IMR-90 (cell line): ENCODE data around the gene TDRD5. TPM values are rescaled to one million over a fixed set of nuclear protein-coding genes. Genes with fewer than 3 reads are reported as not detected.

Experiments
- ATAC-seq: fragments of 200-7000 bp; cut with Tn5 transposase; 2 replicates; pipeline ENCODE4 v1.9.1; 2020; ENCODE audit warnings: low read depth, mild to moderate bottlenecking, moderate library complexity
- BruUV-seq: library from RNA; stranded (reverse); fragments of 400-500 nt; replicated peaks from 2 replicates; lab custom pipeline; 2021; lab: Mats Ljungman, UMichigan
- CTCF ChIA-PET: fragments of 300-600 bp; formaldehyde crosslinking; extraction: SDS; loops from one replicate; lab custom pipeline; 2021; ENCODE audit warnings: antibody characterized with exemption; lab: Yijun Ruan, JAX
- POLR2A ChIA-PET: fragments of 300-600 bp; sonication (Branson Sonifier 250); formaldehyde crosslinking; loops from one replicate; lab custom pipeline; 2022; ENCODE audit warnings: antibody characterized with exemption; ENCODE audit not compliant: unreplicated experiment; lab: Charles Lee
- DNase-seq: peaks from one replicate; pipeline ENCODE4 v3.0.0; 2013
- H2AFZ ChIP-seq: replicated peaks from 2 replicates; pipeline ENCODE3; 2013; ENCODE audit warnings: low read length, mild to moderate bottlenecking; ENCODE audit not compliant: poor library complexity
- H2AK5ac ChIP-seq: 2 replicates; pipeline ENCODE4 v1.6.1; 2013; ENCODE audit warnings: low read depth, low read length, inconsistent platforms
- H2AK9ac ChIP-seq: replicated peaks from 2 replicates; pipeline ENCODE3; 2013; ENCODE audit warnings: mild to moderate bottlenecking, low read depth, low read length, moderate library complexity; ENCODE audit not compliant: poor library complexity
- H2BK120ac ChIP-seq: 2 replicates; pipeline ENCODE4 v1.6.1; 2013; ENCODE audit warnings: low read depth, low read length, inconsistent platforms
- H2BK15ac ChIP-seq: 3 replicates; pipeline ENCODE4 v1.6.1; 2013; ENCODE audit warnings: low read depth, low read length, inconsistent platforms
- H2BK20ac ChIP-seq: 2 replicates; pipeline ENCODE4 v1.6.1; 2013; ENCODE audit warnings: low read depth, mild to moderate bottlenecking, inconsistent platforms, low read length, moderate library complexity
- H2BK5ac ChIP-seq: 2 replicates; pipeline ENCODE4 v1.6.1; 2013; ENCODE audit warnings: mild to moderate bottlenecking, low read depth, low read length, inconsistent platforms; ENCODE audit not compliant: poor library complexity, severe bottlenecking
- H3K14ac ChIP-seq: replicated peaks from 2 replicates; pipeline ENCODE4 v1.6.1; 2013; ENCODE audit warnings: low read depth, low read length, inconsistent platforms
- H3K18ac ChIP-seq: 2 replicates; pipeline ENCODE4 v1.6.1; 2013; ENCODE audit warnings: low read depth, low read length, control low read depth
- H3K23ac ChIP-seq: 2 replicates; pipeline ENCODE4 v1.6.1; 2013; ENCODE audit warnings: low read depth, low read length, inconsistent platforms
- H3K27ac ChIP-seq: 2 replicates; pipeline ENCODE4 v1.5.1; 2013; ENCODE audit warnings: mild to moderate bottlenecking, control low read depth, low read length; ENCODE audit not compliant: insufficient read depth
- H3K27me3 ChIP-seq: 2 replicates; pipeline ENCODE4 v1.6.1; 2013; ENCODE audit warnings: low read length; ENCODE audit not compliant: control insufficient read depth, insufficient read depth
- H3K36me3 ChIP-seq: 2 replicates; pipeline ENCODE4 v1.6.1; 2013; ENCODE audit warnings: low read length, mixed read lengths; ENCODE audit not compliant: control insufficient read depth, insufficient read depth
- H3K4ac ChIP-seq: 2 replicates; pipeline ENCODE4 v1.6.1; 2013; ENCODE audit warnings: low read depth, low read length, inconsistent platforms
- H3K4me1 ChIP-seq: 2 replicates; pipeline ENCODE4 v1.6.1; 2013; ENCODE audit warnings: low read length, mixed read lengths; ENCODE audit not compliant: control insufficient read depth, insufficient read depth
- H3K4me2 ChIP-seq: 2 replicates; pipeline ENCODE4 v1.6.1; 2013; ENCODE audit warnings: low read depth, mild to moderate bottlenecking, control low read depth, low read length, moderate library complexity
- H3K4me3 ChIP-seq: 2 replicates; pipeline ENCODE4 v1.5.1; 2013; ENCODE audit warnings: low read depth, mild to moderate bottlenecking, control low read depth, low read length, moderate library complexity; ENCODE audit not compliant: insufficient read depth
- H3K56ac ChIP-seq: 2 replicates; pipeline ENCODE4 v1.6.1; 2013; ENCODE audit warnings: low read length, inconsistent platforms; ENCODE audit not compliant: insufficient read depth; ENCODE audit errors: extremely low read depth
- H3K79me1 ChIP-seq, 2 experiments: 2 replicates each; pipeline ENCODE4 v1.6.1; 2013; ENCODE audit warnings: low read length in 2 of 2, inconsistent platforms in 1 of 2, low read depth in 1 of 2
- H3K9ac ChIP-seq: 2 replicates; pipeline ENCODE4 v1.6.1; 2013; ENCODE audit warnings: low read depth, low read length, control low read depth
- H3K9me1 ChIP-seq: 2 replicates; pipeline ENCODE4 v1.6.1; 2013; ENCODE audit warnings: low read length, inconsistent platforms; ENCODE audit not compliant: insufficient read depth
- H3K9me3 ChIP-seq: 2 replicates; pipeline ENCODE4 v1.6.1; 2013; ENCODE audit warnings: low read length; ENCODE audit not compliant: control insufficient read depth, insufficient read depth
- H4K20me1 ChIP-seq: 2 replicates; pipeline ENCODE4 v1.6.1; 2013; ENCODE audit warnings: low read length, inconsistent platforms; ENCODE audit not compliant: insufficient read depth
- H4K5ac ChIP-seq: 2 replicates; pipeline ENCODE4 v1.6.1; 2013; ENCODE audit warnings: mild to moderate bottlenecking, low read depth, low read length, control low read depth
- H4K8ac ChIP-seq, 2 experiments: 2 replicates each; pipeline ENCODE4 v1.6.1; 2013; ENCODE audit warnings: low read depth in 2 of 2, low read length in 2 of 2, control low read depth in 1 of 2, inconsistent platforms in 1 of 2
- H4K91ac ChIP-seq: 2 replicates; pipeline ENCODE4 v1.6.1; 2013; ENCODE audit warnings: low read depth, low read length, inconsistent platforms; ENCODE audit not compliant: insufficient read depth
- BHLHE40 ChIP-seq: fragments of 150-350 bp; IDR thresholded peaks from 2 replicates; pipeline ENCODE4 v1.6.1; 2016; ENCODE audit warnings: mild to moderate bottlenecking, low read depth, low read length
- CEBPB ChIP-seq: IDR thresholded peaks from 2 replicates; pipeline ENCODE4 v1.6.1; 2012; ENCODE audit warnings: low read depth, low read length, improper control_type of control experiment
- CHD1 ChIP-seq: IDR thresholded peaks from 2 replicates; pipeline ENCODE4 v1.6.1; 2012; ENCODE audit warnings: low read depth, low read length, improper control_type of control experiment
- FOS ChIP-seq: fragments of 150-350 bp; IDR thresholded peaks from 2 replicates; pipeline ENCODE4 v1.6.1; 2016; ENCODE audit warnings: low read depth, low read length
- MAFK ChIP-seq: IDR thresholded peaks from 2 replicates; pipeline ENCODE4 v1.6.1; 2012; ENCODE audit warnings: low read depth, low read length, improper control_type of control experiment
- MAZ ChIP-seq: IDR thresholded peaks from 2 replicates; pipeline ENCODE4 v1.6.1; 2012; ENCODE audit warnings: low read depth, mild to moderate bottlenecking, low read length, improper control_type of control experiment, moderate library complexity, borderline replicate concordance
- MXI1 ChIP-seq: IDR thresholded peaks from 2 replicates; pipeline ENCODE4 v1.6.1; 2012; ENCODE audit warnings: low read depth, mild to moderate bottlenecking, low read length, moderate library complexity, borderline replicate concordance
- NFE2L2 ChIP-seq: fragments of 150-350 bp; IDR thresholded peaks from 2 replicates; pipeline ENCODE4 v1.6.1; 2016; ENCODE audit warnings: low read depth, mild to moderate bottlenecking, low read length
- POLR2A ChIP-seq: IDR thresholded peaks from 2 replicates; pipeline ENCODE4 v1.6.1; 2012; ENCODE audit warnings: mild to moderate bottlenecking, low read depth, low read length
- RAD21 ChIP-seq: IDR thresholded peaks from 2 replicates; pipeline ENCODE4 v1.6.1; 2012; ENCODE audit warnings: low read length, improper control_type of control experiment
- RCOR1 ChIP-seq: IDR thresholded peaks from 2 replicates; pipeline ENCODE4 v1.6.1; 2012; ENCODE audit warnings: mild to moderate bottlenecking, low read length, improper control_type of control experiment; ENCODE audit not compliant: insufficient replicate concordance
- RFX5 ChIP-seq: IDR thresholded peaks from 2 replicates; pipeline ENCODE4 v1.8.0; 2012; ENCODE audit warnings: low read depth, mild to moderate bottlenecking, low read length, moderate library complexity
- SMC3 ChIP-seq: fragments of 150-350 bp; IDR thresholded peaks from 2 replicates; pipeline ENCODE4 v1.6.1; 2016; ENCODE audit warnings: low read depth, mild to moderate bottlenecking, antibody characterized with exemption, low read length, moderate library complexity
- WGBS, 2 experiments: methylation state at CpG; one replicate each; pipeline versions ENCODE4 v1.1.5 to v1.1.7; 2013; ENCODE audit warnings: missing lambda C conversion rate in 2 of 2; ENCODE audit not compliant: insufficient read length in 1 of 2; ENCODE audit errors: extremely low coverage in 2 of 2; 5-methylcytosine and 5-hydroxymethylcytosine counted together
- dilution Hi-C: fragments of 300-500 bp; cut with HindIII; formaldehyde crosslinking; loops from one replicate; pipeline ENCODE4 v1.14.3; 2018; ENCODE audit warnings: low sequenced_read_pairs; ENCODE audit not compliant: unreplicated experiment
- in situ Hi-C: fragments of 300-500 bp; cut with MboI; formaldehyde crosslinking; loops from 3 replicates; pipeline ENCODE4 v1.14.3; 2019; ENCODE audit warnings: low sequenced_read_pairs, inconsistent platforms, mixed read lengths
- intact Hi-C: fragments of 100-400 bp; cut with micrococcal nuclease; formaldehyde crosslinking; loops from 2 replicates; pipeline ENCODE4 v1.10.0; 2022
- polyA plus RNA-seq, 3 experiments: library from polyadenylated mRNA; depleted of rRNA; stranded (reverse); fragments of >200 nt; gene quantifications; 2 replicates each; pipeline ENCODE4 v1.2.3, GENCODE V29; 2012; ENCODE audit warnings: low replicate concordance in 1 of 3
- total RNA-seq: library from RNA; depleted of rRNA; stranded (reverse); fragments of >200 nt; gene quantifications from 2 replicates; pipeline ENCODE4 v1.2.3, GENCODE V29; 2012
- TF ChIP-seq, protein P1 (sequence below): fragments of 150-350 bp; IDR thresholded peaks from 2 replicates; pipeline ENCODE4 v1.6.1; 2017; ENCODE audit warnings: mild to moderate bottlenecking, antibody characterized with exemption, low read length, low read depth
- TF ChIP-seq, protein P2 (sequence below): fragments of 150-350 bp; IDR thresholded peaks from 2 replicates; pipeline ENCODE4 v1.6.1; 2016; ENCODE audit warnings: low read depth, mild to moderate bottlenecking, low read length, moderate library complexity, borderline replicate concordance
- TF ChIP-seq, protein P3 (sequence below): conservative IDR thresholded peaks from 2 replicates; pipeline ENCODE4 v1.5.1; 2012; ENCODE audit warnings: mild to moderate bottlenecking, low read depth, low read length, improper control_type of control experiment

Gene TDRD5
- total and polyA plus RNA-seq, 2 of the 4 experiments (the other 2 are of a cell fraction) = not detected

DNA sequence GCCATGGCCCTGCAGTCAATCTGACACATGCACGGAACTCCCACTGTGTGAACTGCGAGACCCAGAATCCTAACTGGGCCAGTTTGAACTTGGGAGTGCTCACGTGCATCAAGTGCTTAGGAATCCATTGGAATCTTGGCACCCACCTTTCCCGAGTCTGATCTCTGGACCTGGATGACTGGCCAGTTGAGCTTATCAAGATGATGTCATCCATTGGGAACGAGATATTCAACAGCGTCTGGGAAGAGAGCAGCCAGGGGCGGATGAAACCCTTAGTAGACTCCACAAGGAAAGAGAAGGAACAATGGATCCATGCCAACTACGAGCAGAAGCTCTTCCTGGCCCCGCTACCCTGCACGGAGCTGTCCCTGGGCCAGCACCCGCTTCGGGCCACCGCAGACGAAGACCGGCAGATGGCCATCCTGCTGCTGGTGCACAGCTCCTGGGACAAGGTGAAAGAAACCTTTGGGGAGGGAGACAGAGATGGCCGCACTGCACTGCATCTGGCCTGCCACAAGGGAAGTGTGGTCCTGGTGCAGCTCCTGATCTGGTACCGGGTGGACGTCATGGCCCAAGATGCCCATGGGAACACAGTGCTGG, 3.1 kb upstream of the TDRD5 start:
- intact Hi-C loops (no loop called here), dilution Hi-C loops (no loop called here), in situ Hi-C loops (loop anchor here (25.0 kb wide), 1 partner anchor 326 kb away; no protein-coding TSS in a partner anchor)
- Histone ChIP-seq H3K79me1 (no peaks in the 10 kb centered on the region), H3K9ac (no peak overlapping the region), H3K14ac (no peak overlapping the region), H3K4ac (no peak overlapping the region), H4K20me1 (no peaks in the 10 kb centered on the region), H3K9me1 (no peaks in the 10 kb centered on the region), H3K4me2 (no peak overlapping the region), H2BK5ac (no peak overlapping the region), H3K27ac (no peak overlapping the region), H3K36me3 (no peaks in the 10 kb centered on the region), H4K91ac (no peak overlapping the region), H2BK20ac (no peak overlapping the region), H3K4me1 (no peaks in the 10 kb centered on the region), H4K8ac (no peak overlapping the region), H3K56ac (no peak overlapping the region), H3K27me3 (peaks cover 36% of the 10 kb centered on the region), H2BK15ac (no peak overlapping the region), H4K5ac (no peak overlapping the region), H3K18ac (no peak overlapping the region), H2AK5ac (no peak overlapping the region), H3K4me3 (no peak overlapping the region), H3K23ac (no peak overlapping the region), H2AFZ (peak overlapping the region; percentile 14), H2AK9ac (no peak overlapping the region), H3K9me3 (peaks cover 2% of the 10 kb centered on the region; the same call in 1 of the 2 replicates), H2BK120ac (no peak overlapping the region)
- 73% methylated on average over 6 of the region's 18 CpGs; no CpG with 5 or more reads in 1 of the 2 experiments for WGBS, 2 experiments
- CTCF ChIA-PET = no interaction called here
- POLR2A ChIA-PET = no interaction called here
- DNase-seq (no peak), ATAC-seq (no peak)
- TF ChIP-seq CHD1 (no peak), RCOR1 (no peak), CEBPB (no peak), POLR2A (no peak), NFE2L2 (no peak), MXI1 (no peak), SMC3 (no peak), BHLHE40 (no peak), RFX5 (no peak), MAZ (no peak), RAD21 (no peak), MAFK (no peak), FOS (no peak)
- TF ChIP-seq, protein P1, sequence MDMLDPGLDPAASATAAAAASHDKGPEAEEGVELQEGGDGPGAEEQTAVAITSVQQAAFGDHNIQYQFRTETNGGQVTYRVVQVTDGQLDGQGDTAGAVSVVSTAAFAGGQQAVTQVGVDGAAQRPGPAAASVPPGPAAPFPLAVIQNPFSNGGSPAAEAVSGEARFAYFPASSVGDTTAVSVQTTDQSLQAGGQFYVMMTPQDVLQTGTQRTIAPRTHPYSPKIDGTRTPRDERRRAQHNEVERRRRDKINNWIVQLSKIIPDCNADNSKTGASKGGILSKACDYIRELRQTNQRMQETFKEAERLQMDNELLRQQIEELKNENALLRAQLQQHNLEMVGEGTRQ = no peak
- TF ChIP-seq, protein P2, sequence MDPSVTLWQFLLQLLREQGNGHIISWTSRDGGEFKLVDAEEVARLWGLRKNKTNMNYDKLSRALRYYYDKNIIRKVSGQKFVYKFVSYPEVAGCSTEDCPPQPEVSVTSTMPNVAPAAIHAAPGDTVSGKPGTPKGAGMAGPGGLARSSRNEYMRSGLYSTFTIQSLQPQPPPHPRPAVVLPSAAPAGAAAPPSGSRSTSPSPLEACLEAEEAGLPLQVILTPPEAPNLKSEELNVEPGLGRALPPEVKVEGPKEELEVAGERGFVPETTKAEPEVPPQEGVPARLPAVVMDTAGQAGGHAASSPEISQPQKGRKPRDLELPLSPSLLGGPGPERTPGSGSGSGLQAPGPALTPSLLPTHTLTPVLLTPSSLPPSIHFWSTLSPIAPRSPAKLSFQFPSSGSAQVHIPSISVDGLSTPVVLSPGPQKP = no peak
- TF ChIP-seq, protein P3, sequence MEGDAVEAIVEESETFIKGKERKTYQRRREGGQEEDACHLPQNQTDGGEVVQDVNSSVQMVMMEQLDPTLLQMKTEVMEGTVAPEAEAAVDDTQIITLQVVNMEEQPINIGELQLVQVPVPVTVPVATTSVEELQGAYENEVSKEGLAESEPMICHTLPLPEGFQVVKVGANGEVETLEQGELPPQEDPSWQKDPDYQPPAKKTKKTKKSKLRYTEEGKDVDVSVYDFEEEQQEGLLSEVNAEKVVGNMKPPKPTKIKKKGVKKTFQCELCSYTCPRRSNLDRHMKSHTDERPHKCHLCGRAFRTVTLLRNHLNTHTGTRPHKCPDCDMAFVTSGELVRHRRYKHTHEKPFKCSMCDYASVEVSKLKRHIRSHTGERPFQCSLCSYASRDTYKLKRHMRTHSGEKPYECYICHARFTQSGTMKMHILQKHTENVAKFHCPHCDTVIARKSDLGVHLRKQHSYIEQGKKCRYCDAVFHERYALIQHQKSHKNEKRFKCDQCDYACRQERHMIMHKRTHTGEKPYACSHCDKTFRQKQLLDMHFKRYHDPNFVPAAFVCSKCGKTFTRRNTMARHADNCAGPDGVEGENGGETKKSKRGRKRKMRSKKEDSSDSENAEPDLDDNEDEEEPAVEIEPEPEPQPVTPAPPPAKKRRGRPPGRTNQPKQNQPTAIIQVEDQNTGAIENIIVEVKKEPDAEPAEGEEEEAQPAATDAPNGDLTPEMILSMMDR = no peak
- BruUV-seq = no TSS peak
